HG02973 (cell line): ENCODE measurements around the gene CAPN5.
"Not testable (repeated sequence)": the region's sequence is repeated elsewhere in the genome, so short reads cannot be mapped to it uniquely, and the experiment has no call there.

Experiments
- ATAC-seq: cut with Tn5 transposase; IDR thresholded peaks from one replicate; pipeline ENCODE4 v1.9.1; 2021; ENCODE audit warnings: moderate library complexity; ENCODE audit not compliant: unreplicated experiment

CAPN5 gene

GRCh38 chr11:77042111-77042726, 24.6 kb upstream of the CAPN5 start:
- ATAC-seq, result no peak

GRCh38 chr11:77044356-77044755, 22.4 kb upstream of the CAPN5 start:
- ATAC-seq, result no peak

- ATAC-seq, result no peak
Measured at GRCh38 chr11:77044886-77045285, 21.9 kb upstream of the CAPN5 start.

GRCh38 chr11:77046060-77046501, 20.7 kb upstream of the CAPN5 start:
- ATAC-seq, result no peak

- ATAC-seq, result peak; percentile 81
Measured at GRCh38 chr11:77047007-77047927, 19.5 kb upstream of the CAPN5 start.

- not testable (repeated sequence) for ATAC-seq
Measured at GRCh38 chr11:77047928-77048446, 18.8 kb upstream of the CAPN5 start.

- no peak for ATAC-seq
Measured at GRCh38 chr11:77049026-77049425, 17.7 kb upstream of the CAPN5 start.

- ATAC-seq, result no peak
Measured at GRCh38 chr11:77051511-77051910, 15.3 kb upstream of the CAPN5 start.

GRCh38 chr11:77052518-77052917, 14.3 kb upstream of the CAPN5 start:
- no peak for ATAC-seq

GRCh38 chr11:77053217-77054015, 13.4 kb upstream of the CAPN5 start:
- no peak for ATAC-seq

GRCh38 chr11:77054084-77054483, 12.7 kb upstream of the CAPN5 start:
- ATAC-seq, result no peak

- ATAC-seq, result no peak
Measured at GRCh38 chr11:77055101-77055561, 11.6 kb upstream of the CAPN5 start.

- ATAC-seq, result no peak
Measured at GRCh38 chr11:77055913-77056312, 10.9 kb upstream of the CAPN5 start.

- ATAC-seq, result no peak
Measured at GRCh38 chr11:77056814-77057402, 9.9 kb upstream of the CAPN5 start.

GRCh38 chr11:77057938-77058474, 8.8 kb upstream of the CAPN5 start:
- no peak for ATAC-seq

GRCh38 chr11:77058900-77059299, 7.9 kb upstream of the CAPN5 start:
- no peak for ATAC-seq

- ATAC-seq, result no peak
Measured at GRCh38 chr11:77059806-77060205, 7.0 kb upstream of the CAPN5 start.

- no peak for ATAC-seq
Measured at GRCh38 chr11:77060234-77060633, 6.5 kb upstream of the CAPN5 start.

GRCh38 chr11:77061258-77061657, 5.5 kb upstream of the CAPN5 start:
- not testable (repeated sequence) for ATAC-seq

- ATAC-seq, result no peak
Measured at GRCh38 chr11:77062924-77063323, 3.8 kb upstream of the CAPN5 start.
